GM18505 (cell line): ENCODE data around the gene HMGCS2.
"Not testable (repeated sequence)": the region's sequence is repeated elsewhere in the genome, so short reads cannot be mapped to it uniquely, and the experiment has no call there.

Source experiments
- ATAC-seq: cut with Tn5 transposase; IDR thresholded peaks from one replicate; pipeline ENCODE4 v1.9.1; 2021; ENCODE audit not compliant: unreplicated experiment
- POLR2A ChIP-seq: IDR thresholded peaks from 4 replicates; pipeline ENCODE4 v1.6.1; 2011; ENCODE audit warnings: borderline replicate concordance; ENCODE audit not compliant: insufficient read depth, insufficient read length; ENCODE audit errors: extremely low read depth

HMGCS2 gene

GRCh38 chr1:119799003-119799402 is 30.3 kb upstream of the HMGCS2 start:
- ATAC-seq, result no peak
- no peak for TF ChIP-seq POLR2A

GRCh38 chr1:119797606-119798005 is 28.9 kb upstream of the HMGCS2 start:
- no peak for ATAC-seq
- no peak for TF ChIP-seq POLR2A

GRCh38 chr1:119797162-119797561 is 28.5 kb upstream of the HMGCS2 start:
- no peak for ATAC-seq
- TF ChIP-seq POLR2A, result no peak

- no peak for ATAC-seq
- no peak for TF ChIP-seq POLR2A
These were observed 26.8 kb upstream of the HMGCS2 start for GRCh38 chr1:119795261-119796200.

GRCh38 chr1:119794876-119795240 is 26.2 kb upstream of the HMGCS2 start:
- no peak for TF ChIP-seq POLR2A
- ATAC-seq, result no peak

GRCh38 chr1:119794230-119794875 is 25.6 kb upstream of the HMGCS2 start:
- no peak for TF ChIP-seq POLR2A
- no peak for ATAC-seq

GRCh38 chr1:119791377-119791776 is 22.7 kb upstream of the HMGCS2 start:
- ATAC-seq, result no peak
- TF ChIP-seq POLR2A, result no peak

- TF ChIP-seq POLR2A, result no peak
- no peak for ATAC-seq
These were observed 21.9 kb upstream of the HMGCS2 start for GRCh38 chr1:119790451-119791198.

GRCh38 chr1:119787776-119788175 is 19.1 kb upstream of the HMGCS2 start:
- no peak for TF ChIP-seq POLR2A
- no peak for ATAC-seq

GRCh38 chr1:119786473-119787050 is 17.9 kb upstream of the HMGCS2 start:
- ATAC-seq, result not testable (repeated sequence)

- not testable (repeated sequence) for ATAC-seq
These were observed 17.3 kb upstream of the HMGCS2 start for GRCh38 chr1:119786046-119786445.

GRCh38 chr1:119784191-119784781 is 15.6 kb upstream of the HMGCS2 start:
- no peak for TF ChIP-seq POLR2A
- ATAC-seq, result no peak
